DOHH2 (cell line): Measurements from ENCODE around the gene APOBEC4.

Experiments used
- EZH2phosphoT487 ChIP-seq: fragments of 200-600 bp; sonication (generic); IDR thresholded peaks from 2 replicates; pipeline ENCODE4 v1.6.1; 2017; ENCODE audit warnings: borderline replicate concordance, mild to moderate bottlenecking, antibody characterized with exemption, low read length, moderate library complexity, mixed read lengths
- TF ChIP-seq, protein P1 (sequence below): fragments of 200-600 bp; sonication (generic); IDR thresholded peaks from one replicate; pipeline ENCODE4 v1.5.1; 2014; ENCODE audit warnings: antibody characterized with exemption, mild to moderate bottlenecking, low read depth, low read length; ENCODE audit not compliant: poor library complexity, severe bottlenecking

DNA sequence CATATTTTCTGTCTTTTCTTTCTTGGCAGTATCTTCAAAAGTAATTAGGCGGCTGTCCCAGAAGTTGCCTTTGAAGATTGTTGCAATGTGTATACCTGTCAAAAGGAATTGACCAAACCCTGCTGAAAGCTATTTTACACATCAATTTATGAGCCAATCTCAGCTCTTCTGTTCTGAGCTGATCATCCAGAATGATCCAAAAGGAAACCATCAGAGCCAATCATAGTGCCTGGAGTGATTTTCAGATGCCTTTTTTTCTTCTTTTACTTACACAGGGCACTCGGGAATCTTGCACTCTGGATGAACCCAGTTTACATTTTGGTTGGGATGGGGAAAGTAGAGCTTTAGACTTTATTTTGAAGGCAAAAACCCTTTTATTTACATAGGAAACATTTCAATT, 21.8 kb upstream of the APOBEC4 start:
- TF ChIP-seq, protein P1, sequence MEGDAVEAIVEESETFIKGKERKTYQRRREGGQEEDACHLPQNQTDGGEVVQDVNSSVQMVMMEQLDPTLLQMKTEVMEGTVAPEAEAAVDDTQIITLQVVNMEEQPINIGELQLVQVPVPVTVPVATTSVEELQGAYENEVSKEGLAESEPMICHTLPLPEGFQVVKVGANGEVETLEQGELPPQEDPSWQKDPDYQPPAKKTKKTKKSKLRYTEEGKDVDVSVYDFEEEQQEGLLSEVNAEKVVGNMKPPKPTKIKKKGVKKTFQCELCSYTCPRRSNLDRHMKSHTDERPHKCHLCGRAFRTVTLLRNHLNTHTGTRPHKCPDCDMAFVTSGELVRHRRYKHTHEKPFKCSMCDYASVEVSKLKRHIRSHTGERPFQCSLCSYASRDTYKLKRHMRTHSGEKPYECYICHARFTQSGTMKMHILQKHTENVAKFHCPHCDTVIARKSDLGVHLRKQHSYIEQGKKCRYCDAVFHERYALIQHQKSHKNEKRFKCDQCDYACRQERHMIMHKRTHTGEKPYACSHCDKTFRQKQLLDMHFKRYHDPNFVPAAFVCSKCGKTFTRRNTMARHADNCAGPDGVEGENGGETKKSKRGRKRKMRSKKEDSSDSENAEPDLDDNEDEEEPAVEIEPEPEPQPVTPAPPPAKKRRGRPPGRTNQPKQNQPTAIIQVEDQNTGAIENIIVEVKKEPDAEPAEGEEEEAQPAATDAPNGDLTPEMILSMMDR = no peak
- no peak for TF ChIP-seq EZH2phosphoT487
